NCI-H82 (cell line): Measurements from ENCODE around the gene BTBD19.
"Not testable (repeated sequence)": the region's sequence is repeated elsewhere in the genome, so short reads cannot be mapped to it uniquely, and the experiment has no call there.

ENCODE experiments used
- DNase-seq: peaks from one replicate; lab custom pipeline; 2025; lab: John Stamatoyannopoulos, UW

The BTBD19 gene

GRCh38 chr1:44808063-44808937, at the start of gene BTBD19:
BTBD19 (plus strand) TSS chr1:44808523; CDS start chr1:44808821, 298 bp downstream.
- DNase-seq: no peak

GRCh38 chr1:44759077-44759476, 49.2 kb upstream of the BTBD19 start:
- DNase-seq: no peak

- no peak for DNase-seq
Measured at GRCh38 chr1:44760876-44761275, 47.4 kb upstream of the BTBD19 start.

GRCh38 chr1:44766421-44766820, 41.9 kb upstream of the BTBD19 start:
- DNase-seq: not testable (repeated sequence)

GRCh38 chr1:44775078-44775929, 33.0 kb upstream of the BTBD19 start, which contains the start of gene RPS8:
RPS8 (plus strand) TSS chr1:44775540; CDS start chr1:44775597, 57 bp downstream.
- peak; percentile 98 for DNase-seq

GRCh38 chr1:44775930-44776729, 32.2 kb upstream of the BTBD19 start:
- DNase-seq: peak; percentile 53

GRCh38 chr1:44776730-44777068, 31.6 kb upstream of the BTBD19 start:
- DNase-seq: no peak

- DNase-seq: no peak
Measured at GRCh38 chr1:44777547-44777946, 30.8 kb upstream of the BTBD19 start.

GRCh38 chr1:44777969-44778635, 30.2 kb upstream of the BTBD19 start:
- no peak for DNase-seq

GRCh38 chr1:44778705-44779576, 29.4 kb upstream of the BTBD19 start:
- no peak for DNase-seq

GRCh38 chr1:44780583-44781121, 27.7 kb upstream of the BTBD19 start:
- peak; percentile 58 for DNase-seq

- DNase-seq: no peak
Measured at GRCh38 chr1:44783697-44784093, 24.6 kb upstream of the BTBD19 start.

- no peak for DNase-seq
Measured at GRCh38 chr1:44784094-44785028, 24.0 kb upstream of the BTBD19 start.

- DNase-seq: no peak
Measured at GRCh38 chr1:44785029-44785380, 23.3 kb upstream of the BTBD19 start.

- no peak for DNase-seq
Measured at GRCh38 chr1:44785501-44786137, 22.7 kb upstream of the BTBD19 start.

GRCh38 chr1:44786138-44786840, 22.0 kb upstream of the BTBD19 start:
- DNase-seq: peak; percentile 61

- no peak for DNase-seq
Measured at GRCh38 chr1:44786841-44787426, 21.4 kb upstream of the BTBD19 start.

GRCh38 chr1:44787506-44787905, 20.8 kb upstream of the BTBD19 start:
- no peak for DNase-seq
